AG04449 (cell line): ENCODE measurements around the gene PRTFDC1.
"Not testable (repeated sequence)": the region's sequence is repeated elsewhere in the genome, so short reads cannot be mapped to it uniquely, and the experiment has no call there.

ENCODE experiments used
- CTCF ChIA-PET: fragments of 350-600 bp; formaldehyde crosslinking; extraction: SDS; loops from one replicate; lab custom pipeline; 2021; ENCODE audit warnings: antibody characterized with exemption; lab: Yijun Ruan, JAX
- POLR2A ChIA-PET: fragments of 400-600, 350-600 bp; formaldehyde crosslinking; extraction: SDS; loops from one replicate; lab custom pipeline; 2020; ENCODE audit warnings: antibody characterized with exemption, inconsistent platforms; lab: Yijun Ruan, JAX
- DNase-seq: peaks from one replicate; pipeline ENCODE4 v3.0.0-alpha.2; 2010; ENCODE audit warnings: low read depth, low spot score
- H3K4me3 ChIP-seq: 2 replicates; pipeline ENCODE4 v1.5.1; 2011; ENCODE audit warnings: low read depth, mild to moderate bottlenecking, control low read depth, low read length
- CTCF ChIP-seq: IDR thresholded peaks from one replicate; pipeline ENCODE4 v1.5.1; 2011; ENCODE audit warnings: mild to moderate bottlenecking, moderate library complexity, low read length, control low read depth, inconsistent platforms; ENCODE audit not compliant: insufficient read depth; ENCODE audit errors: missing control alignments

The PRTFDC1 gene

GRCh38 chr10:24971374-24971773 lies 19.0 kb upstream of the PRTFDC1 start:
- H3K4me3 ChIP-seq: no peak overlapping the region
- ChIA-PET CTCF (no interaction called here), POLR2A (no interaction called here)
- DNase-seq: no peak
- no peak for TF ChIP-seq CTCF

- ChIA-PET CTCF (interaction anchor here (0.9 to 1.4 kb wide), 3 partner anchors 20 to 112 kb away, joined by 3 to 4 read pairs (median 4); no protein-coding TSS in a partner anchor), POLR2A (no interaction called here)
- no peak overlapping the region for H3K4me3 ChIP-seq
- DNase-seq: no peak
- TF ChIP-seq CTCF: no peak
These were observed 17.5 kb upstream of the PRTFDC1 start for GRCh38 chr10:24969841-24970281.

GRCh38 chr10:24968951-24969350 lies 16.5 kb upstream of the PRTFDC1 start:
- CTCF ChIA-PET: interaction anchor here (0.9 to 1.4 kb wide), 2 partner anchors 21 to 112 kb away, joined by 3 to 4 read pairs; no protein-coding TSS in a partner anchor
- H3K4me3 ChIP-seq, POLR2A ChIA-PET, DNase-seq: not testable (repeated sequence)

GRCh38 chr10:24968349-24968748 lies 15.9 kb upstream of the PRTFDC1 start:
- TF ChIP-seq CTCF: no peak
- DNase-seq: no peak
- ChIA-PET POLR2A (no interaction called here), CTCF (no interaction called here)
- H3K4me3 ChIP-seq: no peak overlapping the region

GRCh38 chr10:24966962-24967481 lies 14.6 kb upstream of the PRTFDC1 start:
- no peak for DNase-seq
- POLR2A ChIA-PET: no interaction called here
- no peak overlapping the region for H3K4me3 ChIP-seq
- no peak for TF ChIP-seq CTCF
- CTCF ChIA-PET: no interaction called here

- no peak for TF ChIP-seq CTCF
- no peak for DNase-seq
- POLR2A ChIA-PET: no interaction called here
- no peak overlapping the region for H3K4me3 ChIP-seq
- CTCF ChIA-PET: no interaction called here
These were observed 12.6 kb upstream of the PRTFDC1 start for GRCh38 chr10:24965051-24965450.

- no peak overlapping the region for H3K4me3 ChIP-seq
- POLR2A ChIA-PET: no interaction called here
- DNase-seq: no peak
- TF ChIP-seq CTCF: no peak
- CTCF ChIA-PET: no interaction called here
These were observed 11.2 kb upstream of the PRTFDC1 start for GRCh38 chr10:24963521-24964041.
